K562 (cell line): Measurements from ENCODE around the gene IL17RA. TPM values are rescaled to one million over a fixed set of nuclear protein-coding genes. Genes with fewer than 3 reads are reported as not detected.

ENCODE experiments used
- ATAC-seq: fragments of 200-7000 bp; cut with Tn5 transposase; 3 replicates; pipeline ENCODE4 v1.9.1; 2020; ENCODE audit warnings: moderate library complexity
- BruUV-seq: library from RNA; stranded (reverse); fragments of 400-500 nt; replicated peaks from 2 replicates; lab custom pipeline; 2021; lab: Mats Ljungman, UMichigan
- CTCF ChIA-PET: fragments of 300-600 bp; formaldehyde crosslinking; extraction: SDS; loops from one replicate; lab custom pipeline; 2021; ENCODE audit warnings: low intra/inter-chr PET ratio; lab: Yijun Ruan, JAX
- POLR2A ChIA-PET: fragments of 300-600, 350-650 bp; sonication (Branson Sonifier 250); formaldehyde crosslinking; extraction: SDS; loops from one replicate; lab custom pipeline; 2021; ENCODE audit warnings: antibody characterized with exemption, inconsistent platforms; lab: Yijun Ruan, JAX
- DNase-seq, 4 experiments: peaks; one replicate each; pipeline versions ENCODE4 v3.0.0 to v3.0.0-alpha.2; 2011 to 2018; ENCODE audit warnings: low spot score in 3 of 4, mixed read lengths in 3 of 4; ENCODE audit errors: extremely low read depth in 1 of 4
- FAIRE-seq: peaks from 2 replicates; lab custom pipeline; 2011; peaks lifted over from hg19 to GRCh38; lab: Jason Lieb, UNC
- H2AFZ ChIP-seq: 2 replicates; pipeline ENCODE4 v1.6.0; 2011; ENCODE audit warnings: low read depth, low read length, control low read depth, inconsistent platforms
- H3K27ac ChIP-seq: fragments of 200-600 bp; 3 replicates; pipeline ENCODE4 v1.8.0; 2011; ENCODE audit warnings: low read depth, mild to moderate bottlenecking, control low read depth, inconsistent platforms, low read length, moderate library complexity, mixed read lengths; ENCODE audit errors: extremely low read depth
- H3K27me3 ChIP-seq, 2 experiments: fragments of 300-600 bp in 1 of 2; 2 replicates in 1 of 2; 3 replicates in 1 of 2; pipeline versions ENCODE4 v1.6.0 to v1.8.0; 2011; ENCODE audit warnings: inconsistent platforms in 2 of 2, low read length in 2 of 2, mild to moderate bottlenecking in 1 of 2, mixed read lengths in 1 of 2, moderate library complexity in 1 of 2; ENCODE audit not compliant: control insufficient read depth in 2 of 2, insufficient read depth in 2 of 2
- H3K36me3 ChIP-seq: fragments of 300-600 bp; 3 replicates; pipeline ENCODE4 v1.8.0; 2011; ENCODE audit warnings: mild to moderate bottlenecking, low read length, inconsistent platforms; ENCODE audit not compliant: control insufficient read depth, insufficient read depth
- H3K4me1 ChIP-seq, 2 experiments: fragments of 200-600 bp in 1 of 2; replicated peaks in 1 of 2; 2 replicates in 1 of 2; 3 replicates in 1 of 2; pipeline versions ENCODE4 v1.5.1 to v1.8.0; 2011; ENCODE audit warnings: inconsistent platforms in 2 of 2, low read length in 2 of 2, mild to moderate bottlenecking in 1 of 2, mixed read lengths in 1 of 2, moderate library complexity in 1 of 2; ENCODE audit not compliant: control insufficient read depth in 2 of 2, insufficient read depth in 2 of 2
- H3K4me2 ChIP-seq: 2 replicates; pipeline ENCODE4 v1.6.1; 2011; ENCODE audit warnings: low read length, control low read depth, inconsistent platforms, mixed read lengths; ENCODE audit not compliant: insufficient read depth
- H3K4me3 ChIP-seq: fragments of 200-600 bp; sonication (generic), shearing (Covaris generic); 2 replicates; pipeline ENCODE4 v1.5.1; 2016; ENCODE audit warnings: control low read depth, inconsistent platforms
- H3K79me2 ChIP-seq: fragments of 200-600 bp; 3 replicates; pipeline ENCODE4 v1.8.0; 2011; ENCODE audit warnings: low read length, inconsistent platforms; ENCODE audit not compliant: control insufficient read depth, insufficient read depth
- H3K9ac ChIP-seq, 2 experiments: 2 replicates each; pipeline versions ENCODE4 v1.6.0 to v1.6.1; 2011; ENCODE audit warnings: low read depth in 2 of 2, low read length in 2 of 2, control low read depth in 1 of 2, inconsistent platforms in 1 of 2, mild to moderate bottlenecking in 1 of 2, mixed read lengths in 1 of 2; ENCODE audit not compliant: insufficient read depth in 1 of 2
- H3K9me1 ChIP-seq: one replicate; pipeline ENCODE4 v1.6.0; 2011; ENCODE audit warnings: inconsistent platforms, mild to moderate bottlenecking, low read length, moderate library complexity; ENCODE audit not compliant: control insufficient read depth, insufficient read depth
- H3K9me3 ChIP-seq: replicated peaks from 2 replicates; pipeline ENCODE4 v1.5.1; 2011; ENCODE audit warnings: low read depth, low read length, inconsistent platforms; ENCODE audit not compliant: control insufficient read depth, insufficient read depth
- H4K20me1 ChIP-seq: replicated peaks from 2 replicates; pipeline ENCODE4 v1.6.1; 2011; ENCODE audit warnings: low read length, inconsistent platforms, mixed read lengths; ENCODE audit not compliant: control insufficient read depth, insufficient read depth
- ADNP ChIP-seq: fragments of 200-800 bp; sonication (Bioruptor generic); IDR thresholded peaks from 2 replicates; pipeline ENCODE4 v1.6.1; 2016; ENCODE audit warnings: missing genetic modification characterization, missing compliant biosample characterization
- CBFB ChIP-seq: sonication (generic); formaldehyde crosslinking; IDR thresholded peaks from 2 replicates; pipeline ENCODE4 v1.4.0; 2020; ENCODE audit warnings: mild to moderate bottlenecking, missing genetic modification reagents
- CBX3 ChIP-seq, 2 experiments: IDR thresholded peaks; 1 replicate in 1 of 2; 2 replicates in 1 of 2; pipeline ENCODE4 v1.6.1; 2012; ENCODE audit warnings: inconsistent platforms in 2 of 2, low read length in 2 of 2, borderline replicate concordance in 1 of 2, control low read depth in 1 of 2
- DACH1 ChIP-seq: fragments of 450-650 bp; IDR thresholded peaks from 2 replicates; pipeline ENCODE4 v1.6.1; 2018; ENCODE audit not compliant: partially characterized antibody
- EHMT2 ChIP-seq: fragments of 450-650 bp; IDR thresholded peaks from 2 replicates; pipeline ENCODE4 v1.6.1; 2018; ENCODE audit warnings: antibody characterized with exemption
- KDM2B ChIP-seq: fragments of 250-450 bp; sonication (Bioruptor Pico); IDR thresholded peaks from 2 replicates; pipeline ENCODE4 v1.8.0; 2021; ENCODE audit warnings: mild to moderate bottlenecking, moderate library complexity
- KLF16 ChIP-seq: IDR thresholded peaks from 2 replicates; pipeline ENCODE4 v1.6.1; 2016; ENCODE audit warnings: antibody characterized with exemption
- NRF1 ChIP-seq, 2 experiments: fragments of 450-650 bp; IDR thresholded peaks in 1 of 2; conservative IDR thresholded peaks in 1 of 2; 2 replicates each; pipeline ENCODE4 v1.6.1; 2014; ENCODE audit warnings: mild to moderate bottlenecking in 2 of 2
- SFPQ ChIP-seq: fragments of 200-400 bp; formaldehyde crosslinking; IDR thresholded peaks from 2 replicates; pipeline ENCODE4 v1.6.1; 2017; ENCODE audit warnings: mild to moderate bottlenecking, low read depth, low read length, moderate library complexity
- SMC3 ChIP-seq: conservative IDR thresholded peaks from 2 replicates; pipeline ENCODE4 v1.6.1; 2011; ENCODE audit warnings: low read depth, low read length, improper control_type of control experiment; ENCODE audit not compliant: insufficient read depth
- ZNF263 ChIP-seq: sonication (generic); formaldehyde crosslinking; IDR thresholded peaks from 2 replicates; pipeline ENCODE4 v1.8.0; 2022; ENCODE audit warnings: mild to moderate bottlenecking, missing genetic modification reagents, borderline replicate concordance
- ZNF282 ChIP-seq: sonication (generic); formaldehyde crosslinking; IDR thresholded peaks from 2 replicates; pipeline ENCODE4 v1.8.1; 2023; ENCODE audit warnings: missing genetic modification reagents
- ZNF41 ChIP-seq: fragments of 250-450 bp; sonication (Bioruptor Pico); conservative IDR thresholded peaks from 2 replicates; pipeline ENCODE4 v1.4.0; 2020; ENCODE audit warnings: mild to moderate bottlenecking
- ZNF518B ChIP-seq: fragments of 250-450 bp; sonication (Bioruptor Pico); IDR thresholded peaks from 2 replicates; pipeline ENCODE4 v1.5.0; 2021; ENCODE audit warnings: mild to moderate bottlenecking, moderate library complexity
- WGBS: fragments of 100-300 bp; shearing (Covaris generic); methylation state at CpG from one replicate; pipeline ENCODE4 v1.1.6; 2016; ENCODE audit warnings: low coverage, mixed read lengths; ENCODE audit not compliant: insufficient coverage; ENCODE audit errors: missing lambda C conversion rate; 5-methylcytosine and 5-hydroxymethylcytosine counted together
- in situ Hi-C: fragments of 300-500 bp; cut with MboI; formaldehyde crosslinking; loops from 4 replicates; pipeline ENCODE4 v1.15.0; 2018; ENCODE audit warnings: inconsistent platforms, mixed read lengths
- intact Hi-C: fragments of 100-400 bp; cut with micrococcal nuclease; formaldehyde crosslinking; loops from 2 replicates; pipeline ENCODE4 v1.14.2; 2022
- polyA plus RNA-seq, 8 experiments: library from polyadenylated mRNA; depleted of rRNA in 4 of 8; stranded (reverse) in 5 of 8; unstranded in 3 of 8; fragments of >200 nt; fragmentation: Nextera tagmentation in 2 of 8; fragmentation: Illumina TruSeq in 1 of 8; extraction: Ambion mirVana in 2 of 8; extraction: Trizol in 1 of 8; gene quantifications; 2 replicates each; pipeline versions ENCODE4 v1.2.1 to v1.2.3, GENCODE V29; 2011 to 2014; ENCODE audit warnings: inconsistent platforms in 1 of 8, missing spikeins in 1 of 8
- total RNA-seq, 7 experiments: library from RNA; depleted of rRNA in 6 of 7; stranded (reverse); fragments of >200 nt in 6 of 7; fragmentation: Illumina TruSeq in 2 of 7; extraction: Trizol in 2 of 7; gene quantifications; 2 replicates each; pipeline versions ENCODE4 v1.2.1 to v1.2.3, GENCODE V29; 2011 to 2021; ENCODE audit warnings: low replicate concordance in 1 of 7
- TF ChIP-seq, protein P1 (sequence below): sonication (generic); formaldehyde crosslinking; IDR thresholded peaks from 2 replicates; pipeline ENCODE4 v1.8.0; 2022; ENCODE audit warnings: missing genetic modification reagents, mild to moderate bottlenecking, moderate library complexity, borderline replicate concordance

The IL17RA gene
- total and polyA plus RNA-seq, 9 of the 15 experiments (the other 6 are each of a cell fraction or from before 2014, with no cell fraction given) = 0.17 to 11.8 (median 3.7) TPM

DNA sequence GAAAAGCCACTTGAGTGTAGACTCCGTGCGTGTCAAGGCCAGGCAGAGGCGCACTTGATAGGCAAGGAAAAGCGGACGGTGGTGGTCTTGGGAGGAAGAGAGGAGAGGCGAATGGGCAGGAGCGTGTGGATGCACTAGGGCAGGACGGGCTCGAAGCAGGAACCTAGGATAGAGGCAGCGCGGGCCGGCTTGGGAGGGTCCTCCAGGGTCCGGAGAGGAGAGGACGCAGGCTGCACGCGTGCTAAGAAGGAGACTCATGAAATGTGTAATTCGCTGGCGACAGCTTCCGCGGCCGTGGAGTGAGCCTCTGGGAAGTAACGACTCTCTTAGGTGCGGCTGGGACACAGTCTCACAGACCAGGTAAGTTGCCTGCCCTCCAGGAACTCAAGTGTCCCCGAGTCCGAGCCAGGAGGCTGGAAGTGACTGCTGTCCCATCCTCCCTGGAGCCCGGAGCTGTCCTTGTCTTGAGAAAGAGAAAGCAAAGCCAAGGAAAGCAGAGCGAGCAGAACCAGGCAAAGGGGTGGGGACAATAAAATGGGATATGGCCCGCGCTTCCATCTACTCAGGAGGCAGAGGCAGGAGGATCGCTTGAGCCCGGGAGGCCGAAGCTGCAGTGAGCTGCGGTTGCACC is 874 bp upstream of the IL17RA start:
- H3K9me1 ChIP-seq = no peaks in the 10 kb centered on the region
- WGBS = 92% methylated on average over 30 of the region's 33 CpGs
- H3K36me3 ChIP-seq = no peaks in the 10 kb centered on the region
- no TSS peak for BruUV-seq
- peak overlapping the region; percentile 95 for H2AFZ ChIP-seq
- no peaks in the 10 kb centered on the region for H3K27me3 ChIP-seq
- H3K4me1 ChIP-seq = peaks cover 0 to 25% of the 10 kb centered on the region in 2 experiments; a peak in 4 of 5 replicates
- H3K4me3 ChIP-seq = peak overlapping the region; percentile 95
- CTCF ChIA-PET = interaction anchor here (0.5 kb wide), 1 partner anchor 10 kb away, joined by 4 read pairs; no protein-coding TSS in a partner anchor
- in situ Hi-C loops = no loop called here
- POLR2A ChIA-PET = interaction anchor here (0.6 to 1.9 kb wide), 3 partner anchors 9 to 682 kb away, joined by 3 to 4 read pairs (median 3); no protein-coding TSS in a partner anchor
- ATAC-seq = no peak
- no peak for FAIRE-seq
- intact Hi-C loops = loop anchor here (2.0 kb wide), 1 partner anchor 13 kb away; no protein-coding TSS in a partner anchor
- peaks cover 9% of the 10 kb centered on the region; the same call in 2 of the 3 replicates for H3K79me2 ChIP-seq
- no peaks in the 10 kb centered on the region for H3K9me3 ChIP-seq
- H3K4me2 ChIP-seq = peak overlapping the region; percentile 83
- peaks cover 9% of the 10 kb centered on the region for H4K20me1 ChIP-seq
- no peak for DNase-seq
- peak overlapping the region; percentile 81; the same call in 1 of the 3 replicates for H3K27ac ChIP-seq
- peak overlapping the region in 1 of 2 experiments; percentile 93; a peak in 1 of 4 replicates for H3K9ac ChIP-seq
- TF ChIP-seq ZNF263 (CRISPR knock-in tag) (no peak), SMC3 (no peak), ADNP (tag) (no peak), ZNF282 (CRISPR knock-in tag) (no peak), CBFB (CRISPR knock-in tag) (no peak), ZNF41 (no peak), SFPQ (no peak), EHMT2 (no peak), KLF16 (no peak), KDM2B (CRISPR knock-in tag) (no peak), ZNF518B (no peak), NRF1 (conservative IDR thresholded peaks at IDR 0.05 in 1 of 2, IDR thresholded peaks at IDR 0.05 in 1 of 2) (no peak), CBX3 (IDR thresholded peaks at IDR 0.05; ENCODE audit: borderline replicate concordance in 1 of 2, low read length in 2 of 2) (no peak), DACH1 (no peak)
- TF ChIP-seq, protein P1, sequence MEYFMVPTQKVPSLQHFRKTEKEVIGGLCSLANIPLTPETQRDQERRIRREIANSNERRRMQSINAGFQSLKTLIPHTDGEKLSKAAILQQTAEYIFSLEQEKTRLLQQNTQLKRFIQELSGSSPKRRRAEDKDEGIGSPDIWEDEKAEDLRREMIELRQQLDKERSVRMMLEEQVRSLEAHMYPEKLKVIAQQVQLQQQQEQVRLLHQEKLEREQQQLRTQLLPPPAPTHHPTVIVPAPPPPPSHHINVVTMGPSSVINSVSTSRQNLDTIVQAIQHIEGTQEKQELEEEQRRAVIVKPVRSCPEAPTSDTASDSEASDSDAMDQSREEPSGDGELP (CRISPR knock-in tag) = no peak
- TF ChIP-seq, all 486 proteins: peak for 0
